HepG2 (cell line): ENCODE results near the gene INSIG2. TPM values are rescaled to one million over a fixed set of nuclear protein-coding genes. Genes with fewer than 3 reads are reported as not detected.

Experiments
- BRCA1 ChIP-seq: sonication (generic); formaldehyde crosslinking; IDR thresholded peaks from 2 replicates; pipeline ENCODE4 v1.4.0; 2020; ENCODE audit warnings: missing genetic modification reagents
- CREB1 ChIP-seq, 2 experiments: fragments of 450-650 bp in 1 of 2; IDR thresholded peaks; 2 replicates each; pipeline ENCODE4 v1.6.1; 2016 to 2017; ENCODE audit warnings: control low read depth in 1 of 2, mild to moderate bottlenecking in 1 of 2, missing compliant biosample characterization in 1 of 2, missing genetic modification characterization in 1 of 2
- DDIT3 ChIP-seq: sonication (generic); formaldehyde crosslinking; IDR thresholded peaks from 2 replicates; pipeline ENCODE4 v1.4.0; 2020; ENCODE audit warnings: mild to moderate bottlenecking, missing genetic modification reagents
- FOXP4 ChIP-seq: sonication (generic); formaldehyde crosslinking; IDR thresholded peaks from 2 replicates; pipeline ENCODE4 v1.4.0; 2020; ENCODE audit warnings: missing genetic modification reagents
- HDAC2 ChIP-seq: sonication (generic); formaldehyde crosslinking; IDR thresholded peaks from 2 replicates; pipeline ENCODE4 v1.4.0; 2020; ENCODE audit warnings: missing genetic modification reagents
- MAFG ChIP-seq: sonication (generic); formaldehyde crosslinking; IDR thresholded peaks from 2 replicates; pipeline ENCODE4 v1.5.1; 2020; ENCODE audit warnings: mild to moderate bottlenecking, missing genetic modification reagents
- MAX ChIP-seq: IDR thresholded peaks from 2 replicates; pipeline ENCODE4 v1.6.1; 2012; ENCODE audit warnings: inconsistent platforms
- PAF1 ChIP-seq: IDR thresholded peaks from 2 replicates; pipeline ENCODE4 v1.6.1; 2016; ENCODE audit warnings: missing genetic modification reagents, missing compliant biosample characterization
- POGK ChIP-seq: sonication (generic); formaldehyde crosslinking; conservative IDR thresholded peaks from 2 replicates; pipeline ENCODE4 v1.8.0; 2022; ENCODE audit warnings: mild to moderate bottlenecking, moderate library complexity, missing genetic modification reagents
- TEAD3 ChIP-seq: optimal IDR thresholded peaks from 2 replicates; pipeline ENCODE3; 2016; ENCODE audit warnings: borderline replicate concordance
- ZBTB33 ChIP-seq: sonication (generic); formaldehyde crosslinking; IDR thresholded peaks from 2 replicates; pipeline ENCODE4 v1.4.0; 2020; ENCODE audit warnings: missing genetic modification reagents
- ZNF3 ChIP-seq: IDR thresholded peaks from 2 replicates; pipeline ENCODE4 v1.7.0; 2017; ENCODE audit warnings: inconsistent platforms
- ZNF597 ChIP-seq: sonication (generic); formaldehyde crosslinking; IDR thresholded peaks from 2 replicates; pipeline ENCODE4 v1.5.0; 2020; ENCODE audit warnings: missing genetic modification reagents
- ZNF609 ChIP-seq: sonication (generic); formaldehyde crosslinking; IDR thresholded peaks from 2 replicates; pipeline ENCODE4 v1.4.0; 2020; ENCODE audit warnings: mild to moderate bottlenecking, missing genetic modification reagents, borderline replicate concordance
- ZNF629 ChIP-seq: sonication (generic); formaldehyde crosslinking; conservative IDR thresholded peaks from 2 replicates; pipeline ENCODE4 v1.5.0; 2020; ENCODE audit warnings: missing genetic modification reagents
- ZNF709 ChIP-seq: sonication (generic); formaldehyde crosslinking; IDR thresholded peaks from 2 replicates; pipeline ENCODE4 v1.5.0; 2020; ENCODE audit warnings: mild to moderate bottlenecking, missing genetic modification reagents
- ZSCAN12 ChIP-seq: sonication (generic); formaldehyde crosslinking; IDR thresholded peaks from 2 replicates; pipeline ENCODE4 v1.9.0; 2021; ENCODE audit warnings: mild to moderate bottlenecking, missing genetic modification reagents
- polyA plus RNA-seq, 8 experiments: library from polyadenylated mRNA; depleted of rRNA in 3 of 8; stranded (reverse) in 7 of 8; unstranded in 1 of 8; fragments of >200 nt; fragmentation: Illumina TruSeq in 4 of 8; extraction: Trizol in 4 of 8; gene quantifications; 2 replicates each; pipeline versions ENCODE4 v1.2.1 to v1.2.3, GENCODE V29; 2011 to 2016; ENCODE audit warnings: low read depth in 4 of 8, missing spikeins in 1 of 8, mixed read lengths in 1 of 8; ENCODE audit not compliant: insufficient read depth in 1 of 8
- total RNA-seq, 5 experiments: library from RNA; depleted of rRNA; stranded (reverse); fragments of >200 nt; fragmentation: Illumina TruSeq; extraction: Trizol; gene quantifications; 2 replicates each; pipeline ENCODE4 v1.2.3, GENCODE V29; 2016; ENCODE audit warnings: low read depth in 1 of 5

The INSIG2 gene
- total and polyA plus RNA-seq, 2 of the 13 experiments (the other 11 are each of a cell fraction or from before 2014, with no cell fraction given): 73.5 to 481 TPM

- TF ChIP-seq CREB1 (IDR thresholded peaks at IDR 0.05): no peak
- TF ChIP-seq CREB1 (CRISPR knock-in tag; IDR thresholded peaks at IDR 0.05): peak; percentile 49; the same call in 1 of the 2 replicates
- no peak for TF ChIP-seq ZNF597 (CRISPR knock-in tag)
- no peak for TF ChIP-seq MAFG
- TF ChIP-seq ZSCAN12: no peak; the same call in 1 of the 2 replicates
- no peak; the same call in 1 of the 2 replicates for TF ChIP-seq ZNF609 (CRISPR knock-in tag)
- peak; percentile 96; the same call in 1 of the 2 replicates for TF ChIP-seq PAF1 (CRISPR knock-in tag)
- peak; percentile 61; the same call in 1 of the 2 replicates for TF ChIP-seq BRCA1 (CRISPR knock-in tag)
- TF ChIP-seq ZNF3 (CRISPR knock-in tag): no peak
- TF ChIP-seq TEAD3: peak; percentile 33
- TF ChIP-seq ZNF709 (CRISPR knock-in tag): peak; percentile 67
- TF ChIP-seq POGK (CRISPR knock-in tag): 0 out of 2 replicates have a peak, but pooled peaks have one; percentile 21
- TF ChIP-seq MAX: no peak
- TF ChIP-seq ZNF629 (CRISPR knock-in tag): no peak
- TF ChIP-seq FOXP4: 0 out of 2 replicates have a peak, but pooled peaks have one; percentile 29
- 0 out of 2 replicates have a peak, but pooled peaks have one; percentile 19 for TF ChIP-seq HDAC2 (CRISPR knock-in tag)
- TF ChIP-seq DDIT3 (CRISPR knock-in tag): no peak
- TF ChIP-seq ZBTB33: peak; percentile 87
These were observed 24.6 kb downstream of the INSIG2 start (continued) for GRCh38 chr2:118112771-118113334.
